ENCODE data around the gene TNFRSF4. TPM values are rescaled to one million over a fixed set of nuclear protein-coding genes. Genes with fewer than 3 reads are reported as not detected.

The TNFRSF4 gene
- total and polyA plus RNA-seq, 10 of the 15 experiments (the other 5 are each of a cell fraction or from before 2014, with no cell fraction given): 0.05 to 7.3 (median 2.5) TPM; not detected in 1

DNA sequence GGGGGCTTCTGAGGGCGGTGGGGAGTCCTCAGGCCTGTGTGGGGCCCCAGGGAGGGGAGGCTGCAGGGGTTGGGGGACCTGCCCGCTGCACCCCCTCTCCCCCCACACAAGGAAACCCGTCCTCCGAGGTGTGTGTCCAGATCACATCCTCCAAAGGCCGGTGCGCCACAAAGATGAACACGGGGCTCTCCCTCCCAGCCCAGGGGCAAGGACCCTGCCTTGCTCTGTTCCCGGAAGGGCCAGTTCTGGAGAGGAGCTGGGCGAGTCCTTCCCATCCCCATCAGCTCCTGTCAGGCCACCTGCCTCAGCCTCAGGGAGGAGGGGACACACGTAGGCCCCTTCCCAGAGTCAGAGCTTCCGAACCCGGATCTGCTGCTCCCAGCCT is 42.8 kb downstream of the TNFRSF4 start:
- ATAC-seq (peak; percentile 14), FAIRE-seq (no peak), DNase-seq (ENCODE audit: low read depth, low spot score) (no peak)
- TF ChIP-seq MYC (IDR thresholded peaks at IDR 0.05; ENCODE audit: insufficient read depth, insufficient read length, insufficient replicate concordance, low read length, severe bottlenecking): no peak
- TF ChIP-seq SPI1 (IDR thresholded peaks at IDR 0.05; ENCODE audit: borderline replicate concordance, insufficient read depth, low read depth, low read length): no peak
- TF ChIP-seq SREBF1 (IDR thresholded peaks at IDR 0.05; ENCODE audit: low read length): no peak
- no peak for TF ChIP-seq ZNF622 (IDR thresholded peaks at IDR 0.05)
- TF ChIP-seq RAD51 (IDR thresholded peaks at IDR 0.05): no peak
- TF ChIP-seq MXI1 (IDR thresholded peaks at IDR 0.05; ENCODE audit: low read depth, low read length): no peak
- no peak for TF ChIP-seq RELA (IDR thresholded peaks at IDR 0.05; ENCODE audit: borderline replicate concordance, partially characterized antibody)
- no peak for TF ChIP-seq SMAD5 (IDR thresholded peaks at IDR 0.05; ENCODE audit: low read depth)
- TF ChIP-seq CHD1 (IDR thresholded peaks at IDR 0.05; ENCODE audit: low read depth, low read length): no peak
- TF ChIP-seq STAT1 (conservative IDR thresholded peaks at IDR 0.05): no peak
- no peaks in the 10 kb centered on the region; the same call in 2 of the 3 replicates for H3K9me3 ChIP-seq (replicated peaks; ENCODE audit: control insufficient read depth, insufficient read depth, low read length)
- no peaks in the 10 kb centered on the region for H3K36me3 ChIP-seq (ENCODE audit: control insufficient read depth in 2 of 2, insufficient read depth in 2 of 2, low read length in 1 of 2)
- no TSS peak for BruUV-seq (replicated peaks)
- RAD21 ChIA-PET (ENCODE audit: unreplicated experiment): interaction anchor here (0.6 to 2.2 kb wide), 10 partner anchors 13 to 107 kb away, joined by 3 to 8 read pairs (median 4); no protein-coding TSS in a partner anchor
- CTCF ChIA-PET: interaction anchor here (0.6 to 1.5 kb wide), 7 partner anchors 16 to 130 kb away, joined by 3 to 4 read pairs (median 3); no protein-coding TSS in a partner anchor
- peak overlapping the region; percentile 50; the same call in 1 of the 2 replicates for H3K4me2 ChIP-seq (ENCODE audit: control insufficient read depth, insufficient read depth)
- H3K4me1 ChIP-seq (ENCODE audit: control insufficient read depth, insufficient read depth, low read length): peaks cover 24% of the 10 kb centered on the region
- H3K9ac ChIP-seq (ENCODE audit: control insufficient read depth, insufficient read depth, low read length): no peak overlapping the region
- intact Hi-C loops (cut with micrococcal nuclease; ENCODE audit: unreplicated experiment) (no loop called here), in situ Hi-C loops (cut with MboI) (no loop called here)
- no peaks in the 10 kb centered on the region for H4K20me1 ChIP-seq (ENCODE audit: control insufficient read depth, insufficient read depth)
- H3K27me3 ChIP-seq (replicated peaks in 1 of 2; ENCODE audit: control insufficient read depth in 2 of 2, insufficient read depth in 2 of 2, low read length in 1 of 2): peaks cover 0 to 3% of the 10 kb centered on the region in 2 experiments; a peak in 3 of 4 replicates
- no peak overlapping the region for H3K27ac ChIP-seq (ENCODE audit: control insufficient read depth, insufficient read depth)
- H3K4me3 ChIP-seq: no peak overlapping the region
- no peaks in the 10 kb centered on the region for H3K79me2 ChIP-seq (ENCODE audit: control insufficient read depth, insufficient read depth, low read length)
- POLR2A ChIA-PET: interaction anchor here (0.6 to 2.2 kb wide), 7 partner anchors 13 to 61 kb away, joined by 3 to 7 read pairs (median 4); partner anchors contain the start of genes B3GALT6, SDF4 and TNFRSF4
- SMC1A ChIA-PET (ENCODE audit: uncharacterized antibody, unreplicated experiment): interaction anchor here (0.6 to 1.0 kb wide), 4 partner anchors 24 to 195 kb away, joined by 3 to 4 read pairs (median 4); no protein-coding TSS in a partner anchor
- no peak overlapping the region for H2AFZ ChIP-seq (ENCODE audit: control insufficient read depth, low read depth, low read length)
- WGBS (ENCODE audit: insufficient coverage, insufficient replicate concordance, low lambda C conversion rate, missing lambda C conversion rate): 7% methylated on average over 11 of the region's 12 CpGs
